HuH-7 (cell line): ENCODE results near the gene C11orf16.
A peak's percentile ranks its signal among the peaks of the same experiment; 100 is the strongest.
"Not testable (repeated sequence)": the region's sequence is repeated elsewhere in the genome, so short reads cannot be mapped to it uniquely, and the experiment has no call there.

Experiments used
- DNase-seq: peaks from one replicate; pipeline ENCODE4 v3.0.0; 2011; ENCODE audit warnings: low spot score

C11orf16 gene

DNA sequence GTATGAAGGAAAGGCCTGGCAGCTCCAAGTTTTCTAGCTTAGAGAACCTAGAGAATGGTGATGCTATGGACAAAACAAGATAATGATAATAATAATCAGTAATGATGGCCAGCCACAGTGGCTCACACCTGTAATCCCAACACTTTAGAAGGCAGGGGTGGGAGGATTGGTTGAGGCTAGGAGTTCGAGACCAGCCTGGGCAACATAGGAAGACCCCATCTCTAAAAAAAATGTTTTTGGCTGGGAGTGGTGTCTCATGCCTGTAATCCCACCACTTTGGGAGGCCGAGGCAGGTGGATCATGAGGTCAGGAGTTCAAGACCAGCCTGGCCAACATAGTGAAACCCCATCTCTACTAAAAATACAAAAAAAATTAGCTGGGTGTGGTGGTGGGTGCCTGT lies 3.0 kb upstream of the C11orf16 start:
- DNase-seq: not testable (repeated sequence)

DNA sequence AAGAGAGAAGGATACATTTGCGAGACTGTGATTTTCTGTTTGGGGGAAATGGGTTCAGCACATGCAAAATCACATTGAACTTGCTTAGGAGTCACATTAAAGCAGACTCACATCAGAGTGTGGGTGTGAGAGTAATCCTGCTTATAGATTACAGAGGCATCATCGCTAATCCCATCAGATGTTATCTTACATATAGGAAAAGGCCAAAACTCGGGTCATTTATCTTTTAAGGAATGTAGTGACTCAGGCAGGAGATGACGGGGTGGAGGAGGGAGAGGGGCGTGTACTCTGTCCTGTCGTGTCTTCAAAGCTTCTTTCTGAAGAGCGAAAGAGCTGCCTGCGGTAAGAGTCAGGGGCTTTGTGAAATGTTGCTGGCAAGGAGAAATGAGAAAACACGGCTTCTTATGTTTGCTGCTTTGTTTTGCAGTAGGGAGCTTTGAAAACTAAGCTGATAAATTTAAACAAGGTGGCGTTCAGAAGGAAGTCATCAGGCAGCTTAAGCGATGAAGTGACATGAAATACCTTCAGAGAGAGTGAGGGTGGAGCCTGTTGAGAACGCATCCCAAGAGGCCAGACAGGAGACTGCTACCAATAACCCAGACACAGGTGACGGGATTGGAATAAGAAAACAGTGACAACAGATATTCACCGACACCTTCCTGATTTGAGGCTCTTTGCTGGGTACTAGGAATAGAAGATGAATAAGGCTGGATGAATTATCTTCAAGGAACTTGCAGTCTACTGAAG lies 2.2 kb upstream of the C11orf16 start:
- DNase-seq: no peak

DNA sequence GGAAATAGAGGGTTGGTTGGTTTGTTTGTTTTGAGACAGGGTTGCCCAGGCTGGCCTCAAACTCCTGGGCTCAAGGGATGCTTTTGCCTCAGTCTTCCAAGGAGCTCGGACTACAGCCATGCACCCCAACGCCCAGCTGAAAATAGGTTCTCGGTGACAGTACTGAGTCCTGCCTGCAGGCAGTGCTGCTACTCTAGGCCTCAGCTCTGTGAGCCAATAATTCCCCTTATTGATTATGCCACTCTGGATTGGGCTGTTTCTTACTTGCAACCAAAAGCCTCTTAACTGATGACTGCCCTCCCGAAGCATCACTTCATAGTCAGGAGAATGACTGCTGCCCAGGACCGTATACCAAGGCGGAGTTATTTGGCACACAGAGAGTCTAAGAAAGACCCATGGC lies 1.2 kb upstream of the C11orf16 start:
- no peak for DNase-seq

DNA sequence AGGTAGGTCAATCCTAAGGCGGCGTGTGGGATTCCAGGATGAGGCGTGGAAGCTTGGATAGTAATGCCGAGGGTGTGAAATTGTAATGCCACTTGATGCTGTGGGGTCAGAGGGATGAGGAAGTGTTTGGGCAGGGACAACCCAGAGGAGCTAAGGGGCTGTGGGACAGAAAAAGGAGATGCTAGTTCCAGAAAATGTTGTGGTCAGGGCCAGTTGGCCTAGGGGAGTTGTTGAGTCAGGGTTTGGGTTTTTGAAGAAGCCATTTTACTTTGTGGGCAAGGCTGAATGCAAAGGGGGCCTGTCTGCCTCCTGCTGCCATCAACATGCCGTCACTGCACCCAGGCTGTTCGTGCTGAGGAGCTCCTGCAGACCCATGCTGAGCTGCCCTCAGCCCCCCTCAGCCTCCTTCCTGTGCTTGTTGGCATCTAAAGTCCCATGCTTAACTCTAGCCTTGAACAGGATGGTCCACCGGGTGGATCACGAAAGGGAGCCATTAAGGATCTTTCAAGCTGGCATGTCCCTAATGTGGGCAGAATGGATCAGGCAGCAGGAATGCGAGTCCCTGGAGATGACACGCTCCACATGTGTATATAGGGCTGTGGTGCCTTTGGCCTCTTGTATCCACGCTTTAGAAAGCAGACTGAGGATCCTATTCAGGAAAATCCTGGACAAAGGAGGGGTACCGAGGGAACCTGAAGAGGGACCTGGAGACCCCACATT lies 2.1 kb downstream of the C11orf16 start:
- DNase-seq: no peak

DNA sequence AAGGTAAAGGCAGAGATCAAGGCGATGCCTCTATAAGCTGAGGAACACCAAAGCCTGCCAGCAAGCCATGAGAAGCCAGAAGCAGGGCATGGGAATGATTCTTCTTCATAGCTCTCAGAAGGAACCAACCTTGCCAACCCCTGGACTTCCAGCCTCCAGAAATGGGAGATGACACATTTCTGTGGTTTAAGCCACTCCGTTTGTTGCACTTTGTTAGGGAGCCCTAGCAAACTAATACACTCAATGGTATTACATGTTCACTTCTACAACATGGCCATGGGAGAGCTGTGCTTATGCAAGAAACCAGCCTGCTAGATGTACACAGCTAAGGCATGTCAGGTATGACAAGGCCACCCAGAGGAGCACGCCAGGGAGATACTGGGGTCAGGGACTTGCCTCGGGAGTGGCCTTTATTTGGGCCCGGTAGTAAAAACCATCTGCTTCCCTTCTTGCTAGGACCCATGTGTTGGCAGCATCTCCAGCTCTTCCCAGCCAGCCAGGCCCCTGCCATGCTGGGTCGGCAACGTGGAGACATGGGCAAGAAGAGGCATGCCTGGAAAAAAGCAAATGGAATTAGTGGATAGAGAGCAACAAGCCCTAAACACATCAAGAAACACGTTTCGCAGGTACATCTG lies 3.6 kb downstream of the C11orf16 start:
- DNase-seq: no peak

DNA sequence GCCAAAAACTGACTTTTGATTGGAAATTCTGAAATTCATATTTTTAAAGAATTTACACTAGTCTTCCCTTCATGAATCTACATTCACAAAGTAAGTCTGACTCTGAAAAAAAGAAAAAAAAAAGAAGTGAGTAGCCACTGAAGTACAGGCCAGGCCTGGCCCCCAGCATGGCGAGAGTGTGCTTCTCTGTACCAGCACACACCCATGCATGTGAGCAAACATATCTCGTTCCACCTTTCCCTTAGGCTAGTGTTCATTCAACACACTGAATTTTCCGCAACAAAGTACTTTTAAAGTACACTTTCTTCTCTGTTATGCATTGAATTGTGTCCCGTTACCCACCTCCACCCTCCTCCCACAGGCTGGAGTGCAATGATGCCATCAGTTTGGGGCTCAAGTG lies 4.5 kb downstream of the C11orf16 start:
- DNase-seq: no peak

DNA sequence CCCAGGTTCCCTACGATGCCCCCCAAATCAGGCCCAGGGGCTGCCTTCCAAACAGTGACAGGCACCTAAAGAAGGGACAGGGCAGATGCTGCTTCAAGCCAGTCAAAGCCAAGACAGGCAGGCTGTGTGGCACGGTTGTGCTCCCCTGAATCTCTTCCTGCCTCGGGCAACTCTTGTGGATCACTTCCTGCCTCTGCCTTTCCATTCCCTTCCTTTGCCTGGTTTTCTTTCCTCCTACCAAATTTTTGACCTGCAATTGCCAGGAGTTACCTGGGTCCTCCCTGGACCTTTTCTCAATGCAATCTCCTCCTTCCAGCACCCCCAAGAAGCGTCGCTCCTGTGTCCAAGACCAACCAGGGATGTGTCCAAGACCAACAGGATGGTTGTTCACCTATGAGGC lies 5.5 kb downstream of the C11orf16 start:
- no peak for DNase-seq

DNA sequence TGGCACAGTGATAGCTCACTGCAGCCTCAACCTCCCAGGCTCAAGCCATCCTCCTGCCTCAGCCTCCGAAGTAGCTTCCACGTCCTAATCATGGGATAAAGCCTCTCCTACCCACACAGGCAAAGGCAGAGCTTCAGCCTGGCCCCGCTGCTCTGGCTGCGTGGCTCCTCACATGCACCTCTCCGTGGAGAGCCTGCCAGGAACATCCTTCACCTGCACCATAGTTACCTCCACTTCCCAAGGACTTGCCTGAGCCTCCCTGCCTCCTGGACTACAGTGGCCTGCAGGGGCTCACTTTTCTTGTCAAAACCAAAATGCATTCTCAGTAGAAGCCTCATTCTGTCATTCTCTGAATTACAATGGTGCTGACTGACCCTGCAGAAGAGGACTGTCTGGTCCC lies 6.5 kb downstream of the C11orf16 start:
- no peak for DNase-seq

DNA sequence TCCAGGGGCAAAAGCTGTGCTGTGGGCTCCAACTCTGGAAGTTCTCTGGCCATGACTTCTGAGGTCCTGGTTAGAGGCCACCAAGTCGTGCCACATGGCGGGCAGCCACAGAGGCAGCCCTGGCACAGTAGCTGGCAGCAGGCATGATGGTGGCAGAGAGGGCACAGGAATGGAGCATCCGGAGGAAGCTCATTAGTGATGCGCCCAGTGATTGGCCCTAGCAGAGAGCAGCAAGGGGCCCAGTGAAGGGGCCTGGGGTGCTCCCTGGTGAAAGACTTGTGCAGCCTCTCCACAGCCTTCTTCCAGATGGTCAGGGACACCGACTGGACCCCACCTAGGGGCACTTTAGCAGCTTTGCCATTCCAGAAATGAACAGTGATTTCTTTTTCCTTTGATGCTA lies 7.0 kb downstream of the C11orf16 start:
- no peak for DNase-seq

DNA sequence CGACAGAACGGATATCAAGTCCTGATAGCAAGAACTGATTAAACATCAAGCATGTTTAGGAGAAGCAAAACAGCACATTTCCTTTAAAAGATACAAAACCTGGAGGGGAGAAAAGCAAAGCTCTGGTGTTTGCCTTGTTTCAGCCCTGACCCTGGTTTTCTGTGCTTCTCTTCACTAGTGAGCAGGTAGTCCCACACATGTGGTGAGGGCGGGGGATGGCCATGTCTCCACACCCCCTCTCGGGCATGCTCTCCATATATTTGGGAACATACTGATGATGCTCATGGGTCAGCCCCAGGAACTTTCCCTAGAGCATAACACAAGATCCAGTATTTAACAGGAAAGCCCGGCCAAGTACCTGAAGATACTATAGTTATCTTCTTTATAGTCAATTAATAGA lies 10.1 kb downstream of the C11orf16 start:
- DNase-seq: no peak

DNA sequence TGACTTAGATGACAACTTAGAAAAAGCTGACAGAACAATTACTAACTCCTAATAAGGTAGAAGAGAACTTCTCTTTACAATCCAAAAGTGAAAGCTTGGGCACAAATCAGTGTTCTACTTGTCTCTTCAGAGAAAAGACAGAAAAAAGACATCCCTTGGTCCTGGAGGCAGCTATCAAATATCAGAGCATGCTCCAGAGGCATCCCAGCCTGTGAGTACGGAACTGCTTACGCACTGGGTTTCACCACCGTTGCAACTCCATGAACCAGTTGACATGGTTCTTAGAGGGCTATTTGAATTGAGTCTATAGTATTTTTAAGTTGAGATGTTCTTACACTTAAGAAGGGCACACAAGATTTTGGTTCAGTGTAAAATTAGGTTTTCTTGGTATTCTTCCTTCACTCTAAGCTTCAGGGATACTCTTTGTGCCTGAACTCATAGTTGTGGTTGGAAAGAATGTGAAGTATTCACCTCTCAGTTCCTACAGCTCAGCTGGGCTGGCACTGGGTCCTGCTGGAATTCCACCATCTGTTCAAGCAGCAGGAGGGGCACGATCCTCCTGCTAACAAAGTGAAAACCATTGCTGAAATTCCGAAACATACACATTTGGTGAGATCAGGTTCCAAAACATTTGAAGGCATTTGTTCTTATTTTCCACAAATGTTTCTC lies 15.5 kb downstream of the C11orf16 start:
- no peak for DNase-seq

DNA sequence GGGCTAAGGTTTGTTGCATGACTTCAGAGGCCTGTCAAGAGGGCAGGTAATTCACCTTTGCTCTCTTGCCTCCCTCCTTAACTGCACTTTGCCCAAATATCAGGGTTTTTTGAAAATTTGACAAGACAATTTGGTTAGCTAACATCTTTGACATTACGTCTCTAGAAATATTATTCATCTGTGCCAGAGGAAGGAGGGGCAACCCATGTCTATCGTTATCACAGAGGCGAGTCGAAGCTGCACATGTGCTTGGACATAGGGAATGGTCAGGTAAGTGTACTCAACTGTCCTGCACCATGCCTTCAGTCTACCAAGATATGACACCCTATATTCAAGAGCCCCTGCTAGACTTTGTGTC lies 18.1 kb downstream of the C11orf16 start:
- no peak for DNase-seq

DNA sequence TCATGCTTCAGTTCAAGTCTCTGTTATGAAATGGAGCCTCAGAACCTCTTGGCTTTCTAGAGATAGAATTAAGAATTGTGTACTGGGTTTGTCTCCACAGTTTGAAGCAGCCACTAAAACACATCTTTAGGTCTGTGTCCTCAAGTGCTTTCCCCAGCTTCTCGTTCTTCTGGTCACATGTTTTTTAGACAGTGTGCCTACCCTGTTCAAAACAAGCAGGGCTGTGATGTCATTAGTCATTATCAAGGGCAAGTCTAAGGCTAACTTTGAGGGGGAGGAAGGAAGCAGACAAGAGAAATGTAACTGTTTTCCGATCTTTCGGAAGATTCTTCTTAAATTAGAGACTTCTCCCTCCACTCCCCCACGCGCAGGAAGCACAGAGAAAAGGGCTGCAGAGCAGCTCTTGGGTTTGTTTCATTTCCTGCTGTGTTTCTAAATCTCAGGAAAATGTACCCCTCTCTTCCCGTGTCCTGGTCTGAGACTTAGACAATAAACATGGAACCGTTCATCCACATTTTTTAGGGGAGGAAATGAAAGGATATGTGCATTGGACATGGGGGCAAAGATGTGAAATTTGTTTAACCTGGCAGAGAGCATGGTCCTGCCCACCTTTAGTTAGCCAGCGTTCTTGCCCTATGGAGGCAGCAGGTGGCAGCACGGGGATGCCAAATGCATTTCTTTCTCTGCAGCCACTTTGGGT lies 18.6 kb downstream of the C11orf16 start:
- peak; percentile 42 for DNase-seq

DNA sequence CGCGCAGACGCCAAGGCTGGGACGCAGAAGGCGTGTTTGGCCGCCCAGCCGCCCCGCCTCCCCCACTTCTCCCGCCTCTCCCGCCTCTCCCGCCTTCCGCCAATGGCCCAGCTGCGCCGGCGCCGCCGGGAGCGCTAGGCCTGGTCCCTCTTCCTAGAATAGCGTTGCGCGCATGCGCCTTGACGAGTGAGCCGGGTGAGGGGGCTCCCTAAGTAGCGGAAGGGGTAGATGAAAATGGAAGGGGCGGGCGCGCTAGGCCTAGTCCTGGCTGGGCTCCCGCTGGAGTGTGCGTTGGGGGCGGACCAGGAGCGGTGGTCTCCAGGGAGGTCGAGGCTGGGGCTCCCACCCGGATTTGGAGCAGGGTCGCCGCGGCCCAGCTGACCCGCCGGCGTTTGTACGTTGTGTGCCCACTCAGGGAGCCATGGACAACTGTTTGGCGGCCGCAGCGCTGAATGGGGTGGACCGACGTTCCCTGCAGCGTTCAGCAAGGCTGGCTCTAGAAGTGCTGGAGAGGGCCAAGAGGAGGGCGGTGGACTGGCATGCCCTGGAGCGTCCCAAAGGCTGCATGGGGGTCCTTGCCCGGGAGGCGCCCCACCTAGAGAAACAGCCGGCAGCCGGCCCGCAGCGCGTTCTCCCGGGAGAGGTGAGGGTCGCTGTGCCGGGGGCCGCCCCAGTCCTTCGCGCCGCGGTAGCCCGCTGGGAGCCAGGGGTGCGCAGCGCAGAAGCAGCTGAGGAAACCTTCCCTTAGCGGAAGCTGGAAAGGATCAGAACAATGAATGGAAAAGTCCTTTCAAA lies 21.5 kb downstream of the C11orf16 start, which contains the start of gene AKIP1:
Gene AKIP1, plus strand, starts transcription at position 161 of the 795 bp plus-strand sequence. Its CDS starts 261 bp downstream, at position 422.
- peak; percentile 97 for DNase-seq

DNA sequence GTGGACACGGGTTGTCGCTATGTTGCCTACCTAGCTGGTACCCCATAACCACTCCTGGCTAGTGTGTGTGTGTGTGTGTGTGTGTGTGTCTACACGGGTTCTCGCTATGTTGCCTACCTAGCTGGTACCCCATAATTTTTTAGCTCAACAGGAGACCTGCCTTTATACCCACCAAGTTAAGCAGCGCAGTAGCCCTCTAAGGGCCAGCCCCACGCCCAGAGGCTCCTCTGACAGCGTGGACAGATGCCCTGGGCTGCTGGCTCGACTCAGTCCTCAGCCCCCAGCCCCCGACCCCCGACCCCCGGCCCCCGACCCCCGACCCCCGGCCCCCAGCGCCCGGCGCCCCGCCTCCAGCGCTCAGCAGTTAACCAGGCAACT lies 22.1 kb downstream of the C11orf16 start:
- no peak for DNase-seq

DNA sequence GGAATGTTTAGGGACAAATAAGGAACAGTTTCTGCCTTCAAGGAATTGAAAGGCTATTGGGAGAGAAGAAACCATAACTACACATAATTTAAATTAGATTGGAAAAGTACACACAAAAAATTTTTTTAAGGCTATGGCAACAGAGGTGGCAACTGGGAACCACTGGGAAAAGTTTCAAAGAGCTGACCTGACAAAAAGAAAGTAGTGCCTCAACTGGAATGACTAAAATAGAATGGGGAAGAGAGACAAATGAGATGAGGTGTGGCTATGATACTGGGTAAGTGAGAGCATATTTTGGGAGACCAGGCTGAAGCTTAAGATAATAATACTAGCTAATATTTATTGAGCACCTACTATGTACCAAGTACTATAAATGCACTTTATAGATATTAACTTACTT lies 24.6 kb downstream of the C11orf16 start:
- no peak for DNase-seq

DNA sequence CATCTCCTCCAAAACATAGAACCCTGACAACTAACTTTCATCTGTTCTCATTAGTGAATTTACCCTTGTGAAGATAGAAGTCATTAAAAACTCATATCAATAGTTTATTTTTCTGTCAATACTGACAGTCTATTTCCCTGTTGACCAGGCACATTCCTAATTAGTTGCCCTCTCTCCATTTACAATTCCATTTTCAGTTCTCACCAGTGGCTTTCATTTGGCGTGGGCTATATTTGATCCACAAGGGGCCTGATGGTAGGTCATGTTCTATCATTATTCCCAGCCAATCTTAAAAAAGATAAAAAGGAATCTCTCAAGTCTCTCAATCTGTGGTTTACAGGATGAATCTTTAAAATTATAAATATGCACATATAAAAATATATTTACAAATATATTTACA lies 25.6 kb downstream of the C11orf16 start:
- no peak for DNase-seq

DNA sequence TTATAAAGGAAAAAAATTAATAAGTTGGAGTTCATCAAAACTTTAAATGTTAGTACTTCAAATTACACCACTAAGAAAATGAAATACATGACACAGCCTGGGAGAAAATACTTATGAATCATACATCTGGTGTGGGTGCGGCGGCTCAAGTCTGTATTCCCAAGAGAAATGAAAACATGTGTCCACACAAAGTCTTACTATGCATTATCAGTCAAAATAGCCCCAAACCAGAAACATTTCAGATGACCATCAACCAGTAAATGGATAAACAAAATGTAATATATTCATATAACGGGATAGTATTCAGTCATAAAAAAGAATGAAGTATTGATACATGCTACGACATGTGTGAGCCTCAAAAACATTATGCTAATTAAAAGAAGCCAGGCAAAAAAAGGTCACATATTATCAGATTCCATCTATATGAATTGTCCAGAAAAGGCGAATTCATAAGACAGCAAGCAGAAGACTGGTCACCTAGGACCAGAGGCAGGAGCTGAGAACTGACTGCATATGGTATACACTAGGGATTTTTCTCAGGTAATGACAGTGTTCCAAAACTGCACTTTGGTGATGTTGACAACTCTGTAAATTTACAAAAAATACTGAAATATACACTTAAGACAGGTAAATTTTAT lies 27.1 kb downstream of the C11orf16 start:
- DNase-seq: no peak

DNA sequence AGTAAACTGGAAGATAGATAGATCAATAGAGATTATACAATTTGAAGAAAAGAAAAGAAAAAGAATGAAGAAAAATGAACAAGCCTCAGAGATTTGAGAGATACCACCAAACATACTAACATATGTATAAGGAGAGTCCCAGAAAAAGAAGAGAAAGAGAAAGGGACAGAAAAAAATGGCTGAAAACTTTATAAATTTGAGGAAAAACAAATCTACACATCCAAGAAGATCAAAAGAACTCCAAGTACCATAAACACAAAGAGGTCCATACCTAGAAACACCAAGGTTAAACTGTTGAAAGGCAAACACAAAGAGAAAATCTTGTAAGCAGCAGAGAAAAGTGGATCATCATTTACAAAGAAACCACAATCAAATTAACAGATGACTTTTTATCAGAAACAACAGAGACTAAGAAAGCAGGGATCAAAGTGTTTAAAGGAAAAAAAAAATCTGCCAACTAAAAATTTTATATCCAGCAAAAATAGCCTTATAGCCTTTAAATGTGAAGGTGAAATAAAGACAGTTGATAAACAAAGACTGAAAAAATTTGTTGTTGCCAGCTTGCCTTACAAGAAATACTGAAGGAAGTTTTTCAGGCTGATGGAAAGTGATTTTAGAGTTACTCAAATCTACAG lies 33.5 kb downstream of the C11orf16 start:
- no peak for DNase-seq

DNA sequence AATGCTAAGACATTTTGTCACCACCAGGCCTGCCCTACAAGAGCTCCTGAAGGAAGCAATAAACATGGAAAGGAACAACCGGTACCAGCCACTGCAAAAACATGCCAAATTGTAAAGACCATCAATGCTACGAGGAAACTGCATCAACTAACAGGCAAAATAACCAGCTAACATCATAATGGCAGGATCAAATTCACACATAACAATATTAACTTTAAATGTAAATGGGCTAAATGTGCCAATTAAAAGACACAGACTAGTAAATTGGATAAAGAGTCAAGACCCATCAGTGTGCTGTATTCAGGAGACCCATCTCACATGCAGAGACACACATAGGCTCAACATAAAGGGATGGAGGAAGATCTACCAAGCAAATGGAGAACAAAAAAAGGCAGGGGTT lies 41.6 kb downstream of the C11orf16 start:
- not testable (repeated sequence) for DNase-seq
